ENCODE measurements around the gene CALM1. TPM values are rescaled to one million over a fixed set of nuclear protein-coding genes. Genes with fewer than 3 reads are reported as not detected.

The CALM1 gene
- total RNA-seq, 1 donor from 2014 or later: 347 TPM

DNA sequence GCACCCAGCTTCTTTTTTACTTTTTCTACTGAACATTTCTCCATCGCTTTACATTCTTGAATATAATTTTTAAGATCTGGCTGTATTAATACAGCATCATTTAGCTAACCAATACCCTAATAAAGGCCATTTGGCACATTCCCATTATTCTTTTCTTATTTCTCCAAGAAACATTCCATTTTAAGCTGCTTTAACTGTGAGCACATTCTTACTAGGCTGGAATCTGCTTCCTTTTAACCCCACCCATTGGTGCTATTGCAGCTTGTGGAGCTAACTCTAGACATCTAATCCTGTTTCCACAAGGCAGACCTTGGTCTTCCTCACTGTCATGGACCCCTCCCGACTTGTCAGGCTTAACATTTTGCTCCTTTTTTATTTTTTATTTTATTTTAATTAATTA, 15.2 kb downstream of the CALM1 start:
- Mint-ChIP-seq H3K27ac (ENCODE audit: unreplicated experiment) (no peak overlapping the region), H3K9me3 (ENCODE audit: unreplicated experiment) (no peaks in the 10 kb centered on the region), H3K4me3 (ENCODE audit: unreplicated experiment) (no peak overlapping the region), H3K4me1 (ENCODE audit: low read depth, unreplicated experiment) (peaks cover 7% of the 10 kb centered on the region), H3K27me3 (ENCODE audit: low read depth, unreplicated experiment) (no peaks in the 10 kb centered on the region), H3K36me3 (ENCODE audit: low read depth, unreplicated experiment) (no peaks in the 10 kb centered on the region)
- DNase-seq (ENCODE audit: low read depth) (no peak), FAIRE-seq (no peak)
- no peaks in the 10 kb centered on the region for H4K20me1 ChIP-seq (ENCODE audit: insufficient read depth, low read length)
- TF ChIP-seq CTCF (IDR thresholded peaks at IDR 0.05; ENCODE audit: insufficient read depth, low read depth, low read length) (no peak), EZH2 (IDR thresholded peaks at IDR 0.05; ENCODE audit: insufficient read depth, low read length) (no peak)
- H3K9me3 ChIP-seq (ENCODE audit: insufficient read depth, low read depth, low read length): no peaks in the 10 kb centered on the region
- no peaks in the 10 kb centered on the region for H3K27me3 ChIP-seq (ENCODE audit: insufficient read depth, low read length)
- no peak overlapping the region for H3K4me2 ChIP-seq (ENCODE audit: low read length)
- H3K27ac ChIP-seq (ENCODE audit: low read depth, low read length): no peak overlapping the region
- no peak overlapping the region for H3K9ac ChIP-seq (ENCODE audit: low read length)
- H3K4me1 ChIP-seq (ENCODE audit: insufficient read depth, low read length): peaks cover 16% of the 10 kb centered on the region
- H3K79me2 ChIP-seq (ENCODE audit: insufficient read depth, low read length): no peaks in the 10 kb centered on the region
- H3K4me3 ChIP-seq (ENCODE audit: insufficient read depth, low read depth, low read length): no peak overlapping the region
- H2AFZ ChIP-seq (ENCODE audit: low read depth, low read length): no peak overlapping the region
- H3K36me3 ChIP-seq (ENCODE audit: insufficient read depth, low read length): peaks cover 6% of the 10 kb centered on the region

DNA sequence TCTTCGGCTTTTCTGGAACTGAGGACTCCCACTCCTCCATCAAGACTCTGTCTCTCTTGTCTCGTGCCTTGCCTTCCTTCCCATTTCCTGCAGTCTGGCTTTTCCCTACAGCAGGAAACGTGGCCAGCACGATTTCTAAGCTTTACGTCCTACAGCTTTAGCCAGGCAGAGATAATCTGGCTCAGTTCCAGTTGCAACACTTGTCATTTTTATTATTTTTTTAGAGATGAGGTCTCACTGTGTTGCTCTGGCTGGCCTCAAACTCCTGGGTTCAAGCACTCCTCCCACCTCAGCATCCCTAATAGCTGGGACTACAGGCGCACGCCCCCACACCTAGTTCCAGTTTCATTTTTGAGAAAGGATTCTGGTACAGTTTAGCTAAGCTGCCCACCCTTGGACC, 19.9 kb downstream of the CALM1 start:
- peaks cover 3% of the 10 kb centered on the region for H3K4me1 Mint-ChIP-seq (ENCODE audit: low read depth, unreplicated experiment)
- Histone ChIP-seq H3K4me1 (ENCODE audit: insufficient read depth, low read length) (peaks cover 12% of the 10 kb centered on the region), H3K4me2 (ENCODE audit: low read length) (no peak overlapping the region), H3K9me3 (ENCODE audit: insufficient read depth, low read depth, low read length) (no peaks in the 10 kb centered on the region), H4K20me1 (ENCODE audit: insufficient read depth, low read length) (no peaks in the 10 kb centered on the region), H3K79me2 (ENCODE audit: insufficient read depth, low read length) (no peaks in the 10 kb centered on the region), H3K9ac (ENCODE audit: low read length) (no peak overlapping the region), H2AFZ (ENCODE audit: low read depth, low read length) (no peak overlapping the region), H3K27ac (ENCODE audit: low read depth, low read length) (no peak overlapping the region), H3K27me3 (ENCODE audit: insufficient read depth, low read length) (no peaks in the 10 kb centered on the region), H3K36me3 (ENCODE audit: insufficient read depth, low read length) (no peaks in the 10 kb centered on the region), H3K4me3 (ENCODE audit: insufficient read depth, low read depth, low read length) (no peak overlapping the region)
- DNase-seq (ENCODE audit: low read depth): no peak
- no peak overlapping the region for H3K4me3 Mint-ChIP-seq (ENCODE audit: unreplicated experiment)
- FAIRE-seq: no peak
- no peak for TF ChIP-seq EZH2 (IDR thresholded peaks at IDR 0.05; ENCODE audit: insufficient read depth, low read length)
- TF ChIP-seq CTCF (IDR thresholded peaks at IDR 0.05; ENCODE audit: insufficient read depth, low read depth, low read length): no peak
- H3K27me3 Mint-ChIP-seq (ENCODE audit: low read depth, unreplicated experiment): no peaks in the 10 kb centered on the region
- no peaks in the 10 kb centered on the region for H3K36me3 Mint-ChIP-seq (ENCODE audit: low read depth, unreplicated experiment)
- H3K9me3 Mint-ChIP-seq (ENCODE audit: unreplicated experiment): no peaks in the 10 kb centered on the region
- no peak overlapping the region for H3K27ac Mint-ChIP-seq (ENCODE audit: unreplicated experiment)

DNA sequence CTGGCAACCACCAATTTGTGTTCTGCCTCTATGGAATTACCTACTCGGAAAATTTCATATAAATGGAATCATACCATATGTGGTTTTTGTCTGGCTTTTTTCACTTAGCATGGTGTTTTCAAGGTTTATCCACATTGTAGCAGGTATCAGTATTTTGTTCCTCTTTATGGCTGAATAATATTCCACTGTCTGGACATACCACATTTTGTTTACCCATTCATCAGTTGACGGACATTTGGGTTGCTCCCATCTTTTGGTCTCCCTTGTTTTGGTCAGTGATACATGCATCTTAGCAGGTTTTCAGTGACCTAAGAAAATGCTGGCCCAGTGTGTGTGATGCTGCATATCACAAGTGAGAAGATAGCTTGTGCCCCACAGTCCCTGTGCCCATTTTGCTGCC, 21.2 kb downstream of the CALM1 start:
- H3K27me3 Mint-ChIP-seq (ENCODE audit: low read depth, unreplicated experiment): no peaks in the 10 kb centered on the region
- H3K9ac ChIP-seq (ENCODE audit: low read length): no peak overlapping the region
- H3K36me3 Mint-ChIP-seq (ENCODE audit: low read depth, unreplicated experiment): no peaks in the 10 kb centered on the region
- no peak overlapping the region for H3K4me2 ChIP-seq (ENCODE audit: low read length)
- TF ChIP-seq EZH2 (IDR thresholded peaks at IDR 0.05; ENCODE audit: insufficient read depth, low read length) (no peak), CTCF (IDR thresholded peaks at IDR 0.05; ENCODE audit: insufficient read depth, low read depth, low read length) (no peak)
- no peak for FAIRE-seq
- H3K27ac ChIP-seq (ENCODE audit: low read depth, low read length): no peak overlapping the region
- no peak overlapping the region for H3K4me3 ChIP-seq (ENCODE audit: insufficient read depth, low read depth, low read length)
- H3K4me3 Mint-ChIP-seq (ENCODE audit: unreplicated experiment): no peak overlapping the region
- no peaks in the 10 kb centered on the region for H4K20me1 ChIP-seq (ENCODE audit: insufficient read depth, low read length)
- H3K27ac Mint-ChIP-seq (ENCODE audit: unreplicated experiment): no peak overlapping the region
- no peak overlapping the region for H2AFZ ChIP-seq (ENCODE audit: low read depth, low read length)
- peaks cover 3% of the 10 kb centered on the region for H3K4me1 Mint-ChIP-seq (ENCODE audit: low read depth, unreplicated experiment)
- H3K36me3 ChIP-seq (ENCODE audit: insufficient read depth, low read length): no peaks in the 10 kb centered on the region
- no peaks in the 10 kb centered on the region for H3K9me3 ChIP-seq (ENCODE audit: insufficient read depth, low read depth, low read length)
- peaks cover 12% of the 10 kb centered on the region for H3K4me1 ChIP-seq (ENCODE audit: insufficient read depth, low read length)
- no peaks in the 10 kb centered on the region for H3K79me2 ChIP-seq (ENCODE audit: insufficient read depth, low read length)
- no peaks in the 10 kb centered on the region for H3K27me3 ChIP-seq (ENCODE audit: insufficient read depth, low read length)
- H3K9me3 Mint-ChIP-seq (ENCODE audit: unreplicated experiment): no peaks in the 10 kb centered on the region
- no peak for DNase-seq (ENCODE audit: low read depth)

All from astrocyte (in vitro differentiated cells and primary cell).